CD4-positive, alpha-beta T cell (primary cell): ENCODE measurements around the gene IGLL5. TPM values are rescaled to one million over a fixed set of nuclear protein-coding genes. Genes with fewer than 3 reads are reported as not detected.

Experiments
- ATAC-seq: fragments of 200-7000 bp; cut with Tn5 transposase; one replicate; pipeline ENCODE4 v1.10.0; 2022; ENCODE audit warnings: mild to moderate bottlenecking; ENCODE audit not compliant: poor library complexity
- CTCF ChIA-PET: fragments of 350-600 bp; sonication (Branson Sonifier 250); formaldehyde crosslinking; loops from one replicate; lab custom pipeline; 2021; ENCODE audit warnings: antibody characterized with exemption, inconsistent platforms; lab: Charles Lee
- POLR2A ChIA-PET: fragments of 350-600 bp; sonication (Branson Sonifier 250); formaldehyde crosslinking; loops from one replicate; lab custom pipeline; 2021; ENCODE audit warnings: antibody characterized with exemption, inconsistent platforms; lab: Charles Lee
- DNase-seq, 14 experiments: peaks; one replicate each; pipeline ENCODE4 v3.0.0-alpha.2; 2013 to 2020; ENCODE audit warnings: mixed read lengths in 2 of 14
- H3K27ac ChIP-seq, 2 donors: one replicate each; pipeline versions ENCODE4 v1.5.1 to v1.7.0; 2013; ENCODE audit warnings: low read length in 2 of 2, low read depth in 1 of 2, mild to moderate bottlenecking in 1 of 2
- H3K27me3 ChIP-seq, 2 experiments: 1 replicate in 1 of 2; 2 replicates in 1 of 2; pipeline versions ENCODE4 v1.6.1 to v1.7.0; 2013; ENCODE audit warnings: low read length in 2 of 2, control low read depth in 1 of 2, mild to moderate bottlenecking in 1 of 2, moderate library complexity in 1 of 2; ENCODE audit not compliant: insufficient read depth in 2 of 2, control insufficient read depth in 1 of 2
- H3K36me3 ChIP-seq: one replicate; pipeline ENCODE4 v1.6.1; 2013; ENCODE audit warnings: low read length, control low read depth; ENCODE audit not compliant: insufficient read depth
- H3K4me1 ChIP-seq: one replicate; pipeline ENCODE4 v1.6.1; 2013; ENCODE audit warnings: low read length, control low read depth; ENCODE audit not compliant: insufficient read depth
- H3K4me3 ChIP-seq: one replicate; pipeline ENCODE4 v1.5.1; 2013; ENCODE audit warnings: mild to moderate bottlenecking, low read length, moderate library complexity
- H3K9me3 ChIP-seq, 2 experiments: 1 replicate in 1 of 2; 2 replicates in 1 of 2; pipeline versions ENCODE4 v1.6.1 to v1.7.0; 2013; ENCODE audit warnings: low read length in 2 of 2, mild to moderate bottlenecking in 2 of 2, control low read depth in 1 of 2, moderate library complexity in 1 of 2; ENCODE audit not compliant: control insufficient read depth in 1 of 2, insufficient read depth in 1 of 2
- H3K27ac Mint-ChIP-seq: one replicate; pipeline ENCODE4 v1.8.0; 2020; ENCODE audit warnings: mixed read lengths
- H3K27me3 Mint-ChIP-seq: one replicate; pipeline ENCODE4 v1.8.0; 2021; ENCODE audit warnings: mixed read lengths
- H3K36me3 Mint-ChIP-seq: one replicate; pipeline ENCODE4 v1.8.0; 2021; ENCODE audit warnings: low read depth, mixed read lengths
- H3K4me1 Mint-ChIP-seq: one replicate; pipeline ENCODE4 v1.8.0; 2021; ENCODE audit warnings: low read depth, mixed read lengths
- H3K4me3 Mint-ChIP-seq: one replicate; pipeline ENCODE4 v1.8.0; 2020; ENCODE audit warnings: mild to moderate bottlenecking, mixed read lengths
- H3K9me3 Mint-ChIP-seq: one replicate; pipeline ENCODE4 v1.8.0; 2020; ENCODE audit warnings: mixed read lengths
- intact Hi-C, 2 experiments: fragments of 100-400 bp; cut with DNase I in 1 of 2; cut with micrococcal nuclease in 1 of 2; formaldehyde crosslinking; loops; one replicate each; pipeline versions ENCODE4 v1.15.1 to v1.9.0; 2023 to 2025; cut with DNase I, micrococcal nuclease
- total RNA-seq, 174 experiments: library from RNA in 2 of 174; stranded (reverse) in 2 of 174; gene quantifications; one replicate each; pipeline ENCODE4 v1.2.3 and lab custom pipeline; 2021 to 2026
- TF ChIP-seq, protein P1 (sequence below): fragments of 200-600 bp; IDR thresholded peaks from one replicate; pipeline ENCODE4 v1.8.0; 2022; ENCODE audit warnings: antibody characterized with exemption, mild to moderate bottlenecking

IGLL5 gene
- total RNA-seq, 2 experiments from 2014 or later = not detected

DNA sequence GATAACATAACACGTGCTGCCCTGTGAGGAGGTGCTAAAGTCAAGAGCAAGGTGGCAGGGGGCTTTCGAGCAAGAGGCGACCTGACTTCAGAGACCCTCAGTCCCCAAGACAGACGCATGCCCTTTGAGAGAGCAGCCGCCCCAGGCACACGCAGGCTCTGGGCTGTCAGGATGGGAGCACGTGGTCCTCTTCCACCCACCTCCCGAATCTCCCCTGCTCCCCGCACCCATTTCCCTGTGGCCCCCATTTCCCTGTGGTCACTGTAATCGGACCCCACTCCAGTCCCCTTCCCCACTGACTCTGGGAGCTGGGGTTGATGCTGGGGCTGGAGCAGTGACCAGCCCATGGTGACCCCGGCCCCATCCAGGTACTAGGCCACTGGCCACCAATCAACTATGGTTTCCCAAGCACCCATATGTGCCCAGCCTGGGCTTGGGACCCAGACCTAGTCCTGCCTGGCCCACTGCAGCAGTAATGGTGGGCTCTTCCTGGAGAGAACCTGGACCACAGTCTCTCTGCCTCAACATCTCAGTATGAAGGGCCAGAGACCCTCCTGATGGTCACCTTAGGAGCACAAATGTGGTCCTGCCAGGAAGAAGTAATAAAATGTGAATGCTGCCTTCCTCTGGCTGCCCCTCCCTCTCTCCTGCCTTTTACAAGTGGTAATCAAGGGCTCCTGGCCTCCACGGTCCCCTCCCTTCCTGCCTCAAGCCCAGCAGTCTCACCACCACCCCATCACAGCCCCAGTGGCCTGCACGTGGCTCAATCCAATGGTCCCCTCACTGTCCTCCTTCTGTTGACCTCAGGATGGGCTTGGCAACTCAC is 39.0 kb downstream of the IGLL5 start:
- H3K9me3 Mint-ChIP-seq = no peaks in the 10 kb centered on the region
- CTCF ChIA-PET = no interaction called here
- Histone ChIP-seq H3K27me3 (no peaks in the 10 kb centered on the region), H3K4me1 (peaks cover 45% of the 10 kb centered on the region), H3K4me3 (no peak overlapping the region), H3K36me3 (no peaks in the 10 kb centered on the region), H3K27ac (no peak overlapping the region), H3K9me3 (no peaks in the 10 kb centered on the region)
- ATAC-seq (no peak), DNase-seq (no peak)
- H3K4me1 Mint-ChIP-seq = peaks cover 10% of the 10 kb centered on the region
- intact Hi-C loops = no loop called here
- H3K27me3 Mint-ChIP-seq = no peaks in the 10 kb centered on the region
- no peak overlapping the region for H3K4me3 Mint-ChIP-seq
- H3K27ac Mint-ChIP-seq = no peak overlapping the region
- POLR2A ChIA-PET = no interaction called here
- H3K36me3 Mint-ChIP-seq = no peaks in the 10 kb centered on the region
- TF ChIP-seq, protein P1, sequence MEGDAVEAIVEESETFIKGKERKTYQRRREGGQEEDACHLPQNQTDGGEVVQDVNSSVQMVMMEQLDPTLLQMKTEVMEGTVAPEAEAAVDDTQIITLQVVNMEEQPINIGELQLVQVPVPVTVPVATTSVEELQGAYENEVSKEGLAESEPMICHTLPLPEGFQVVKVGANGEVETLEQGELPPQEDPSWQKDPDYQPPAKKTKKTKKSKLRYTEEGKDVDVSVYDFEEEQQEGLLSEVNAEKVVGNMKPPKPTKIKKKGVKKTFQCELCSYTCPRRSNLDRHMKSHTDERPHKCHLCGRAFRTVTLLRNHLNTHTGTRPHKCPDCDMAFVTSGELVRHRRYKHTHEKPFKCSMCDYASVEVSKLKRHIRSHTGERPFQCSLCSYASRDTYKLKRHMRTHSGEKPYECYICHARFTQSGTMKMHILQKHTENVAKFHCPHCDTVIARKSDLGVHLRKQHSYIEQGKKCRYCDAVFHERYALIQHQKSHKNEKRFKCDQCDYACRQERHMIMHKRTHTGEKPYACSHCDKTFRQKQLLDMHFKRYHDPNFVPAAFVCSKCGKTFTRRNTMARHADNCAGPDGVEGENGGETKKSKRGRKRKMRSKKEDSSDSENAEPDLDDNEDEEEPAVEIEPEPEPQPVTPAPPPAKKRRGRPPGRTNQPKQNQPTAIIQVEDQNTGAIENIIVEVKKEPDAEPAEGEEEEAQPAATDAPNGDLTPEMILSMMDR = no peak

DNA sequence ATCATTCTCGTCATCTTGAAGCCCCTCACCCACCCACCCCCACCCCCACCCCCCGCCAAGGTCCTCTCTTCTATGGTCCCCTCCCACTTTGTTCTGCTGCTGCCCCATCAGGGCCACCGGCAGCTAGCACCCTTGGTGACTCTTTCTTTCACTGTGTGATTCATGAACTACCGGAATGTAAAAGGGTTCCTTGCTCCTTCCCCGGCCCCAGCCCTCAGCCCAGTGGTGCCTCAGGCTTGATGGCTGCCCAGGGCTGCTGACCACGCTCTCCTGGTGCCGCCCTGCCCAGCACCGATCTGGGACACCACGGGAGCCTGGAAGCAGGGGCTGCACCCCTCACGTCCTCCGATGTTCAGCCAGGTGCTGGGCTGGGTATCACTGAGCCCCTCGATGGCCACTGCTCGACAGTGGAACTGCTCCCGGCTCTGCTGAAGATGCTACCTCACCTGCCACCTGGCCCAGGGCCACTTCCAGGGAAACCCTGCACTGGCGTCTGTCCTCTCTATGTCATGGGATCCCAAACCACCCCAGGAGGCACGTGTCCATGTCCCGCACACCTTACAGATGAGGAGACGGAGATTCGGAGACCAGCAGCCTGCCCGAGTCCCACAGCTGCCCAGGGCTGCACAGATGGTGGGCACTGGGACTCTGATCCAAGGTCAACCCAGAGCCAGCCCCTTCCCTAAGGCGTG is 39.7 kb downstream of the IGLL5 start:
- peaks cover 45% of the 10 kb centered on the region for H3K4me1 ChIP-seq
- peaks cover 10% of the 10 kb centered on the region for H3K4me1 Mint-ChIP-seq
- no peak overlapping the region for H3K4me3 ChIP-seq
- H3K4me3 Mint-ChIP-seq = no peak overlapping the region
- H3K27ac ChIP-seq = no peak overlapping the region
- H3K36me3 ChIP-seq = no peaks in the 10 kb centered on the region
- no peak for ATAC-seq
- DNase-seq = no peak
- no peaks in the 10 kb centered on the region for H3K27me3 Mint-ChIP-seq
- no peaks in the 10 kb centered on the region for H3K9me3 Mint-ChIP-seq
- H3K36me3 Mint-ChIP-seq = no peaks in the 10 kb centered on the region
- no peaks in the 10 kb centered on the region for H3K27me3 ChIP-seq
- no peaks in the 10 kb centered on the region for H3K9me3 ChIP-seq
- intact Hi-C loops = no loop called here
- no peak overlapping the region for H3K27ac Mint-ChIP-seq
- CTCF ChIA-PET = no interaction called here
- TF ChIP-seq, protein P1 = no peak
- POLR2A ChIA-PET = no interaction called here

DNA sequence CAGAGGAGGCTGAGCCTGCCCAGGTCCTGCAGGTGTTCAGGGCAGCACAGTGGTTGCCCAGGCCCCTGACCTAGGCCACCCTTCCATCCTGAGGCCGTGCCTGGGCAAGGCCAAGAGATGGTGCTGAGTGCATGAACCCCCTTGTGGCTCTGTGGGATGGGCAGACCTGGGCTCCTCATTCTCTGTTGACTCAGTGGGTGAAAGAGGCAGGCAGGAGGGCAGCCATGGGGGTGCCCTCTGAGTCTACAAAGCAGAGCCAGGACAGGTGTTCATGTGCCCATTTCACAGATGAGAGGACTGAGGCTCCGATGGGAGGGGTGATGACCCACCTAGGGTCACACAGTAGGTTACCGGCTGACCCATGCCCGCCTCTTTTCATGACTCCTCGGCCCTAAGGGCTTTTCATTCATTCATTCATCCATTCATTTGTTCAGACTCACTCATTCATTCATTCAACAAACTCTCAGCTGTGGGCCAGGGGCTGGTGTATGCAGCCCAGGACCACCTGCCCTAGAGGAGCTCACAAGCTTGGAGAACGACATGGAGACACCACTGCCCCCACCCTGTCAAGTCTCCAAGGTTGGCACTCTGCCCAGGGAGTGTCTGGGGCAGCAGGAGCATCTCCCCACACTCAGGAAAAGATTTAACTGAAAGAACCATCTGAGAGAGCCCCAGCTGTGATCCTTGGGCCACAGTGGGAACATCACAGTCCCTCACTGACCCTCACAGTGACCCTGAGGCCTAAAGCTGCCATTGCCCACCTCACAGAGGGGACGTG is 40.5 kb downstream of the IGLL5 start:
- Mint-ChIP-seq H3K4me1 (peaks cover 10% of the 10 kb centered on the region), H3K36me3 (no peaks in the 10 kb centered on the region), H3K9me3 (no peaks in the 10 kb centered on the region), H3K27ac (no peak overlapping the region), H3K27me3 (no peaks in the 10 kb centered on the region), H3K4me3 (no peak overlapping the region)
- H3K4me1 ChIP-seq = peaks cover 45% of the 10 kb centered on the region
- DNase-seq (no peak), ATAC-seq (no peak)
- H3K9me3 ChIP-seq = no peaks in the 10 kb centered on the region
- intact Hi-C loops = no loop called here
- H3K27me3 ChIP-seq = no peaks in the 10 kb centered on the region
- no peaks in the 10 kb centered on the region for H3K36me3 ChIP-seq
- CTCF ChIA-PET = no interaction called here
- POLR2A ChIA-PET = no interaction called here
- TF ChIP-seq, protein P1 = no peak
- no peak overlapping the region for H3K4me3 ChIP-seq
- peak overlapping the region in 1 of 2 donors; percentile 3 for H3K27ac ChIP-seq
